Activated T-cell treated with anti-CD3 and anti-CD28 coated beads, Interleukin-2, amount 50 U/mL, for 72 hours (primary cell): ENCODE measurements around the gene RAET1E. TPM values are rescaled to one million over a fixed set of nuclear protein-coding genes. Genes with fewer than 3 reads are reported as not detected.
"Not testable (repeated sequence)": the region's sequence is repeated elsewhere in the genome, so short reads cannot be mapped to it uniquely, and the experiment has no call there.

Source experiments
- ATAC-seq, 2 donors: fragments of 150-1000 bp; cut with Tn5 transposase; replicated peaks in 1 of 2; 2 replicates each; pipeline ENCODE4 v1.10.0; 2021; ENCODE audit warnings: moderate library complexity in 2 of 2, mild to moderate bottlenecking in 1 of 2
- DNase-seq, 2 donors: peaks; one replicate each; pipeline ENCODE4 v3.0.0; 2021 to 2022; ENCODE audit warnings: mixed read lengths in 1 of 2
- H3K27ac Mint-ChIP-seq: one replicate; pipeline ENCODE4 v1.8.0; 2022; ENCODE audit warnings: mild to moderate bottlenecking, moderate library complexity, mixed read lengths
- H3K27me3 Mint-ChIP-seq: one replicate; pipeline ENCODE4 v1.8.0; 2022; ENCODE audit warnings: low read depth, mixed read lengths
- H3K36me3 Mint-ChIP-seq, 2 donors: one replicate each; pipeline ENCODE4 v1.8.0; 2022; ENCODE audit warnings: mixed read lengths in 2 of 2, mild to moderate bottlenecking in 1 of 2; ENCODE audit not compliant: insufficient read depth in 2 of 2
- H3K4me1 Mint-ChIP-seq: one replicate; pipeline ENCODE4 v1.8.0; 2022; ENCODE audit warnings: low read depth, mixed read lengths
- H3K4me3 Mint-ChIP-seq, 2 donors: one replicate each; pipeline ENCODE4 v1.8.0; 2022; ENCODE audit warnings: mild to moderate bottlenecking in 2 of 2, mixed read lengths in 2 of 2, moderate library complexity in 2 of 2
- H3K9me3 Mint-ChIP-seq, 2 donors: one replicate each; pipeline ENCODE4 v1.8.0; 2022; ENCODE audit warnings: mixed read lengths in 2 of 2
- total RNA-seq, 2 donors: library from RNA; stranded (reverse); gene quantifications; one replicate each; pipeline ENCODE4 v1.2.3, GENCODE V29; 2022

The RAET1E gene
- total RNA-seq, 2 donors from 2014 or later, result not detected

DNA sequence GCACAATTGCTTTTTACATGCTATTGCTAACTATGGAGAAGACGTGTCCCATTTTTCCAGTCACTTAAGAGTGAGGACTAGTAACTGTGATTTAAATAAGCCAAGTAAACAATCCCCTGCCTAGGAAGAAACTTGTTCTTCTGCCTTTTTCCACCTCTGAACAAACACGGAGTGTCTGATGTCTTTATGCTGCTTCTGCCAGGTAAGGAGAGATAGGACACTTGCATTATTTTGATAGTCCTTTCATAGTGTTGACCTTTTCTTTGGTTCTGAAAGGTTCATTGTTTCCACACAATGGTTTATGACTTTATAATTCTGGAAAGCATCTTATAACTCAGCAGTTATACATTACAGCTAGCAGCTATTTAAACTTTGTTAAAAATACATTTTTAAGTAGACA lies 42.2 kb downstream of the RAET1E start:
- DNase-seq (no peak), ATAC-seq (no peak)
- Mint-ChIP-seq H3K4me1 (peaks cover 18% of the 10 kb centered on the region), H3K4me3 (no peak overlapping the region), H3K27me3 (peaks cover 21% of the 10 kb centered on the region), H3K36me3 (no peaks in the 10 kb centered on the region), H3K27ac (no peak overlapping the region), H3K9me3 (no peaks in the 10 kb centered on the region)

GRCh38 chr6:149855040-149855654 lies 42.8 kb downstream of the RAET1E start:
- H3K4me3 Mint-ChIP-seq, result no peak overlapping the region
- peaks cover 18% of the 10 kb centered on the region for H3K4me1 Mint-ChIP-seq
- no peaks in the 10 kb centered on the region for H3K36me3 Mint-ChIP-seq
- no peak for ATAC-seq
- peaks cover 17% of the 10 kb centered on the region for H3K27me3 Mint-ChIP-seq
- DNase-seq, result no peak
- no peaks in the 10 kb centered on the region for H3K9me3 Mint-ChIP-seq
- no peak overlapping the region for H3K27ac Mint-ChIP-seq

DNA sequence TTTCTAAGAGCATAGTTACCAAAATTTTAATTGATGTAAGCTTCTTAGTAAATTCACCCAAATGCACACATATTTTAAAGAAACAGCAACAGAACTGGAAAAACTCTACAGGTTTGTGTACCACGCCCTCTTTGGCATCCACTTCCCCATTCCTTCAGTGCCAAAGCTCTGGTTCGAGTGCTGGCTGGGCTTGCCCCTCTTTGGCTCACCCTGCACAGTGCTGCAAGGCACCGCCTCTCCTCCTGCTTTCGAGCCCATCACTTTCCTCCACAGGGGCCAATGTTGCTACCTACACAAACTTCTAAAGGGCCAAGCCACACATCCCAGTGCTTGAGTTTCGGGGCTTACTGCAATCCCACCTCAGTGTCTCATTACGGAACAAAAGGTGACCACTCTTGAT lies 43.4 kb downstream of the RAET1E start:
- H3K27ac Mint-ChIP-seq, result no peak overlapping the region
- no peak overlapping the region for H3K4me3 Mint-ChIP-seq
- peaks cover 18% of the 10 kb centered on the region for H3K4me1 Mint-ChIP-seq
- peaks cover 22% of the 10 kb centered on the region for H3K27me3 Mint-ChIP-seq
- H3K9me3 Mint-ChIP-seq, result no peaks in the 10 kb centered on the region
- no peak for DNase-seq
- no peaks in the 10 kb centered on the region for H3K36me3 Mint-ChIP-seq
- no peak for ATAC-seq

DNA sequence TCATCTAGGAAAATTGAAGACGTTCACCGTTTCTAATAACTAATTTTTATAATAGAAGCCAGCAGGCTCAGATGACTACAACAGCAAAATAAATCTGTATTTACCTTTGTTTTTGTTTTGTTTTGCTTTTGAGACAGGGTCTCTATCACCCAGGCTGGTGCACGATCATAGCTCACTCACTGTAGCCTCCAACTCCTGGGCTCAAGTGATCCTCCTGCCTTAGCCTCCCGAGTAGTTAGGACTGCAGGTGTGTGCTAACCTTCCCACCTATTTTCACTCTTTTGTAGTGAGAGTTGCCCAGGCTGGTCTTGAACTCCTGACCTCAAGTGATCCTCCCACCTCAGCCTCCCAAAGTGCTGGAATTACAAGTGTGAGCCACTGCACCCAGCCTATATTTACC lies 43.9 kb downstream of the RAET1E start:
- H3K36me3 Mint-ChIP-seq, H3K9me3 Mint-ChIP-seq, ATAC-seq, DNase-seq, H3K4me3 Mint-ChIP-seq, H3K27ac Mint-ChIP-seq: not testable (repeated sequence)
- Mint-ChIP-seq H3K4me1 (peaks cover 18% of the 10 kb centered on the region), H3K27me3 (peaks cover 23% of the 10 kb centered on the region)

DNA sequence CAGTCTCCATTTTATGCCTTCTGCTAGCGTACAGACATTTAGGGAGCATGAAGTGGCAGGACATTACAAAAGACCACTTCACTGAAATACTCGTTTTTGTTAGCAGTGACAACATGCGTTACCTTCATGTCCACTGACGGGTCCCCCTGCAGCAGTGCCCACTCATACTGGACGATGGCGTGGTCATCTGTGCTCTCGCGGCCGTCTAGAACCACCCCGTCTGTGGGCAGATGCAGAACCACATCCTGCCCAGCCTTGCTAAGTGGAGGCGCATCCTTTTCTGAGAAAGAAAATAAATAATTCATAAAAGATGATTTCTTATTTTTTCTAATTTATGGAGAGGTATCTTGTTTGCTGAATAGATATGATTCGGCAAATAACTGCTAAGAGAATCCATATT lies 45.0 kb downstream of the RAET1E start:
- Mint-ChIP-seq H3K36me3 (no peaks in the 10 kb centered on the region), H3K27me3 (peaks cover 18% of the 10 kb centered on the region), H3K27ac (no peak overlapping the region), H3K4me1 (peaks cover 20% of the 10 kb centered on the region), H3K4me3 (no peak overlapping the region), H3K9me3 (no peaks in the 10 kb centered on the region)
- ATAC-seq (peak in 1 of 2 donors; percentile 60), DNase-seq (no peak)

DNA sequence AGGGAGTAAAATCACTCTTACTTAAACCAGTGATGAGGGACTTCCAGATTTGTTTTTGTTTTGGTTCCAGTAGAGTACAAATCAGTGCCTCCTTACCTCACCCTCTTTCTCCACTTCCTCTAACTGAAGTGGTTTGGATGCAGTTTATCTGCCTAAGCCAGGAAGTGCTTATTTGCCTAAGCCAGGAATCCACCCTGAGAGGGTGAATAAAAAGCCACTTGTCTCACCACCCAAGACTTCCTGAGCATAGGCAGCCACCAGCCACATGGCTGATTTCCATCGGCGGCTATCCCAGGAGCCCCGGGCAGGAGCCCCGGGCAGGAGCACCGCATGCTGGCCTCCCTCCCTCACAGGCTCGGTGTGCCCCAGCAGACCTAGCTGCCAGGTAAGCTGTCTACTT lies 45.7 kb downstream of the RAET1E start:
- Mint-ChIP-seq H3K4me1 (peaks cover 26% of the 10 kb centered on the region), H3K4me3 (no peak overlapping the region), H3K27me3 (peaks cover 18% of the 10 kb centered on the region), H3K9me3 (no peaks in the 10 kb centered on the region), H3K27ac (no peak overlapping the region), H3K36me3 (no peaks in the 10 kb centered on the region)
- peak in 1 of 2 donors; percentile 46 for ATAC-seq
- no peak for DNase-seq

DNA sequence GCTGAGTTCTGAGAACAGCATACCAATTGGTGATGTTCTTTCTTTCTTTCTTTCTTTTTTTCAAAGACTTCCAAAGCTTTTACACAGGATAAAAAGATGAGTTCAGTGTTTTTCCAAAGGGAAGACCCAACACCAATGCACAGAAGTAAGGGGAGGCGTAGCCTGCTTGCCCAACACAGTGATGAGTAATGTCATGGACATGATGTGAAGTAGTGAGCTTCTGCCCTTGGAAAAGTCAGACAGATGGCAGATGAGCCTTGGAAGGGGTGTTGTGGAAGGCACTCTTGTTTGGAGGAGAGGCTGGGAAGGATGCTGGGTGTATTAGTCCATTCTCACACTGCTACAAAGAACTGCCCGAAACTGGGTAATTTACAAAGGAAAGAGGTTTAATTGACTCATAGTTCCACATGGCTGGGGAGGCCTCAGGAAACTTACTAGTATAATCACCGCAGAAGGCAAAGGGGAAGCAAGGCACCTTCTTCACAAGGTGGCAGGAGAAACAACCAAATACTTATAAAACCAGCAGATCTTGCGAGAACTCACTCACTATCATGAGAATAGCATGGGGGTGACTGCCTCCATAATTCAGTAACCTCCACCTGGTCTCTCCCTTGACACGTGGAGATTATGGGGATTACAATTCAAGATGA lies 46.3 kb downstream of the RAET1E start:
- Mint-ChIP-seq H3K27ac (no peak overlapping the region), H3K4me1 (peaks cover 26% of the 10 kb centered on the region), H3K4me3 (no peak overlapping the region), H3K27me3 (peaks cover 18% of the 10 kb centered on the region), H3K36me3 (no peaks in the 10 kb centered on the region), H3K9me3 (no peaks in the 10 kb centered on the region)
- DNase-seq (no peak), ATAC-seq (no peak)

DNA sequence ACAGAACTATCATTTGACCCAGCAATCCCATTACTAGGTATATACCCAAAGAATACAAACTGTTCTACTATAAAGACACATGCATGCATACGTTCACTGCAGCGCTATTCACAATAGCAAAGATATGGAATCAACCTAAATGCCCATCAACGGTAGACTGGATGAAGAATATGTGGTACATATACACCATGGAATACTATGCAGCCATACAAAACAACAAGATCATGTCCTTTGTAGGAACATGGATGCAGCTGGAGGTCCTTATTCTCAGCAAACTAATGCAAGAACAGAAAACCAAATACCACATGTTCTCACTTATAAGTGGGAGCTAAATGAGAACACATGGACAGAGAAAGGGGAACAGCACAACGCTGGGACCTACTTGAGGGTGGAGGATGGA lies 49.6 kb downstream of the RAET1E start:
- H3K9me3 Mint-ChIP-seq, H3K36me3 Mint-ChIP-seq, ATAC-seq, H3K4me3 Mint-ChIP-seq, DNase-seq, H3K27ac Mint-ChIP-seq: not testable (repeated sequence)
- H3K4me1 Mint-ChIP-seq, result peaks cover 30% of the 10 kb centered on the region
- peaks cover 18% of the 10 kb centered on the region for H3K27me3 Mint-ChIP-seq

Other genes starting within 250 kb of the RAET1E start
- 10 to 100 TPM; 27.2 to 37.2 TPM for gene KATNA1, start 249.4 kb downstream of the RAET1E start, total RNA-seq
- gene LATS1, start 180.0 kb downstream of the RAET1E start, total RNA-seq, result 10 to 100 TPM; 24.0 to 24.6 TPM
- 10 to 100 TPM; 66.6 to 78.7 TPM for gene NUP43, start 151.6 kb downstream of the RAET1E start, total RNA-seq
- 10 to 100 TPM; 83.5 to 86.2 TPM for gene PCMT1, start 148.4 kb downstream of the RAET1E start, total RNA-seq
- 10 to 100 TPM in 1 of 2 donors, 1 to 10 TPM in 1; 6.0 to 10.6 TPM for gene LRP11, start 33.8 kb downstream of the RAET1E start, total RNA-seq
- gene RAET1G, start 25.0 kb upstream of the RAET1E start, total RNA-seq, result not detected
- gene ULBP2, start 43.9 kb upstream of the RAET1E start, total RNA-seq, result 1 to 10 TPM in 1 of 2 donors, under 1 TPM in 1; 1.00 to 1.5 TPM
- gene ULBP1, start 65.8 kb upstream of the RAET1E start, total RNA-seq, result 10 to 100 TPM in 1 of 2 donors, 1 to 10 TPM in 1; 9.4 to 12.4 TPM
- not detected for gene RAET1L, start 127.4 kb upstream of the RAET1E start, total RNA-seq
- 1 to 10 TPM; 1.1 TPM for gene ULBP3, start 171.0 kb upstream of the RAET1E start, total RNA-seq
- 1 to 10 TPM; 1.8 TPM for gene PPP1R14C, start 244.9 kb upstream of the RAET1E start, total RNA-seq